ENCODE measurements around the gene MAGI2. TPM values are rescaled to one million over a fixed set of nuclear protein-coding genes. Genes with fewer than 3 reads are reported as not detected.

The MAGI2 gene
- total and polyA plus RNA-seq, 8 donors, result 6.1 to 9.2 (median 7.1) TPM

GRCh38 chr7:79124331-79124730 lies 329.1 kb downstream of the MAGI2 start:
- H3K4me1 ChIP-seq, result no peaks in the 10 kb centered on the region
- no peak overlapping the region for H3K4me3 ChIP-seq
- TF ChIP-seq CTCF (IDR thresholded peaks at IDR 0.05), result no peak
- intact Hi-C loops (cut with DNase I), result no loop called here
- no peak overlapping the region for H3K27ac ChIP-seq
- H3K36me3 ChIP-seq, result no peaks in the 10 kb centered on the region
- ATAC-seq, result no peak
- no peak for DNase-seq
- H3K9me3 ChIP-seq, result no peaks in the 10 kb centered on the region
- H3K27me3 ChIP-seq, result no peaks in the 10 kb centered on the region

GRCh38 chr7:79118143-79118542 lies 335.3 kb downstream of the MAGI2 start:
- intact Hi-C loops (cut with DNase I), result no loop called here
- TF ChIP-seq CTCF (IDR thresholded peaks at IDR 0.05), result no peak
- Histone ChIP-seq H3K36me3 (no peaks in the 10 kb centered on the region), H3K4me3 (no peak overlapping the region), H3K4me1 (no peaks in the 10 kb centered on the region), H3K9me3 (no peaks in the 10 kb centered on the region), H3K27ac (no peak overlapping the region), H3K27me3 (no peaks in the 10 kb centered on the region)
- DNase-seq (no peak), ATAC-seq (no peak)

GRCh38 chr7:79096361-79096805 lies 357.1 kb downstream of the MAGI2 start:
- DNase-seq (no peak), ATAC-seq (no peak)
- no peaks in the 10 kb centered on the region for H3K4me1 ChIP-seq
- no peaks in the 10 kb centered on the region for H3K27me3 ChIP-seq
- H3K36me3 ChIP-seq, result no peaks in the 10 kb centered on the region
- no peak overlapping the region for H3K27ac ChIP-seq
- H3K4me3 ChIP-seq, result no peak overlapping the region
- peaks cover 0 to 1% of the 10 kb centered on the region in 2 donors for H3K9me3 ChIP-seq
- intact Hi-C loops (cut with DNase I), result no loop called here
- no peak for TF ChIP-seq CTCF (IDR thresholded peaks at IDR 0.05)

GRCh38 chr7:79093421-79093820 lies 360.0 kb downstream of the MAGI2 start:
- no peaks in the 10 kb centered on the region for H3K4me1 ChIP-seq
- DNase-seq (no peak), ATAC-seq (no peak)
- H3K36me3 ChIP-seq, result no peaks in the 10 kb centered on the region
- peaks cover 0 to 1% of the 10 kb centered on the region in 2 donors for H3K9me3 ChIP-seq
- intact Hi-C loops (cut with DNase I), result no loop called here
- no peak overlapping the region for H3K4me3 ChIP-seq
- H3K27ac ChIP-seq, result no peak overlapping the region
- no peaks in the 10 kb centered on the region for H3K27me3 ChIP-seq
- no peak for TF ChIP-seq CTCF (IDR thresholded peaks at IDR 0.05)

GRCh38 chr7:79091661-79092060 lies 361.8 kb downstream of the MAGI2 start:
- H3K9me3 ChIP-seq, result peaks cover 0 to 7% of the 10 kb centered on the region in 2 donors
- ATAC-seq (no peak), DNase-seq (no peak)
- intact Hi-C loops (cut with DNase I), result no loop called here
- no peaks in the 10 kb centered on the region for H3K36me3 ChIP-seq
- TF ChIP-seq CTCF (IDR thresholded peaks at IDR 0.05), result no peak
- no peaks in the 10 kb centered on the region for H3K27me3 ChIP-seq
- no peaks in the 10 kb centered on the region for H3K4me1 ChIP-seq
- no peak overlapping the region for H3K27ac ChIP-seq
- no peak overlapping the region for H3K4me3 ChIP-seq

Measured in left lung (tissue), 10 donors.